ENCODE measurements around the gene BEND4.

GRCh38 chr4:42132099-42132498 lies 20.4 kb downstream of the BEND4 start:
- no peak for TF ChIP-seq POLR2A (IDR thresholded peaks at IDR 0.05)
- no peak for TF ChIP-seq POLR2AphosphoS5 (IDR thresholded peaks at IDR 0.05)
- TF ChIP-seq CTCF (IDR thresholded peaks at IDR 0.05) = no peak
- no peak for TF ChIP-seq EP300 (IDR thresholded peaks at IDR 0.05; ENCODE audit: low read depth)

All from transverse colon (tissue), 4 donors.